GM12878 (cell line): ENCODE results near the gene DENND10. TPM values are rescaled to one million over a fixed set of nuclear protein-coding genes. Genes with fewer than 3 reads are reported as not detected.
A peak's percentile ranks its signal among the peaks of the same experiment; 100 is the strongest.

ENCODE experiments used
- ATAC-seq: fragments of 200-7000 bp; cut with Tn5 transposase; 3 replicates; pipeline ENCODE4 v1.9.1; 2020; ENCODE audit warnings: mild to moderate bottlenecking, moderate library complexity
- BruUV-seq: library from RNA; stranded (reverse); fragments of 400-500 nt; replicated peaks from 2 replicates; lab custom pipeline; 2021; lab: Mats Ljungman, UMichigan
- CTCF ChIA-PET: fragments of 300-600 bp; sonication (Branson Sonifier 250); formaldehyde crosslinking; extraction: SDS; loops from one replicate; lab custom pipeline; 2021; ENCODE audit warnings: inconsistent platforms; lab: Yijun Ruan, JAX
- POLR2A ChIA-PET: fragments of 350-600 bp; formaldehyde crosslinking; extraction: SDS; loops from one replicate; lab custom pipeline; 2021; ENCODE audit warnings: inconsistent platforms; lab: Charles Lee
- RAD21 ChIA-PET: fragments of 300-600 bp; sonication (Branson Sonifier 250); formaldehyde crosslinking; loops from one replicate; lab custom pipeline; 2023; ENCODE audit warnings: antibody characterized with exemption; ENCODE audit not compliant: unreplicated experiment; lab: Charles Lee
- SMC1A ChIA-PET: fragments of 300-600 bp; sonication (Branson Sonifier 250); formaldehyde crosslinking; loops from one replicate; lab custom pipeline; 2023; ENCODE audit not compliant: unreplicated experiment, uncharacterized antibody; lab: Charles Lee
- DNase-seq: peaks from one replicate; pipeline ENCODE4 v3.0.0-alpha.2; 2011; ENCODE audit warnings: low read depth, low spot score
- FAIRE-seq: peaks from 3 replicates; lab custom pipeline; 2011; peaks lifted over from hg19 to GRCh38; lab: Jason Lieb, UNC
- H2AFZ ChIP-seq: 2 replicates; pipeline ENCODE4 v1.6.0; 2011; ENCODE audit warnings: low read depth, low read length, control low read depth; ENCODE audit not compliant: control insufficient read depth
- H3K27ac ChIP-seq: 2 replicates; pipeline ENCODE4 v1.5.1; 2011; ENCODE audit warnings: control low read depth; ENCODE audit not compliant: control insufficient read depth, insufficient read depth
- H3K27me3 ChIP-seq, 2 experiments: replicated peaks in 1 of 2; 2 replicates each; pipeline versions ENCODE4 v1.6.0 to v1.6.1; 2011; ENCODE audit warnings: low read length in 1 of 2; ENCODE audit not compliant: control insufficient read depth in 2 of 2, insufficient read depth in 2 of 2
- H3K36me3 ChIP-seq, 2 experiments: 2 replicates each; pipeline ENCODE4 v1.5.1; 2011; ENCODE audit warnings: low read length in 1 of 2; ENCODE audit not compliant: control insufficient read depth in 2 of 2, insufficient read depth in 2 of 2
- H3K4me1 ChIP-seq: 2 replicates; pipeline ENCODE4 v1.6.1; 2011; ENCODE audit warnings: mild to moderate bottlenecking, low read length, moderate library complexity, mixed read lengths; ENCODE audit not compliant: control insufficient read depth, insufficient read depth
- H3K4me2 ChIP-seq: 2 replicates; pipeline ENCODE4 v1.6.0; 2011; ENCODE audit warnings: control low read depth; ENCODE audit not compliant: control insufficient read depth, insufficient read depth
- H3K4me3 ChIP-seq: fragments of 200-600 bp; sonication (generic); 2 replicates; pipeline ENCODE4 v1.5.1; 2016
- H3K79me2 ChIP-seq: 2 replicates; pipeline ENCODE4 v1.6.0; 2011; ENCODE audit warnings: low read length; ENCODE audit not compliant: control insufficient read depth, insufficient read depth
- H3K9ac ChIP-seq: 2 replicates; pipeline ENCODE4 v1.8.0; 2011; ENCODE audit warnings: low read length, control low read depth, mixed read lengths; ENCODE audit not compliant: control insufficient read depth, insufficient read depth
- H3K9me3 ChIP-seq: replicated peaks from 3 replicates; pipeline ENCODE4 v1.5.1; 2011; ENCODE audit warnings: mild to moderate bottlenecking, low read length; ENCODE audit not compliant: control insufficient read depth, insufficient read depth
- H4K20me1 ChIP-seq: 2 replicates; pipeline ENCODE4 v1.6.0; 2011; ENCODE audit not compliant: control insufficient read depth, insufficient read depth
- ATF7 ChIP-seq: fragments of 450-650 bp; IDR thresholded peaks from 2 replicates; pipeline ENCODE4 v1.6.1; 2016; ENCODE audit warnings: low read depth, mild to moderate bottlenecking
- BMI1 ChIP-seq: fragments of 450-650 bp; IDR thresholded peaks from 2 replicates; pipeline ENCODE4 v1.6.1; 2016; ENCODE audit warnings: mild to moderate bottlenecking, moderate library complexity, borderline replicate concordance
- CBX5 ChIP-seq: sonication (generic); IDR thresholded peaks from 2 replicates; pipeline ENCODE4 v1.6.1; 2016; ENCODE audit warnings: low read depth, moderate library complexity, mild to moderate bottlenecking, inconsistent platforms
- CHD1 ChIP-seq: IDR thresholded peaks from 2 replicates; pipeline ENCODE4 v1.6.1; 2012; ENCODE audit warnings: low read depth, low read length, improper control_type of control experiment
- FOXM1 ChIP-seq: IDR thresholded peaks from 2 replicates; pipeline ENCODE4 v1.6.1; 2012; ENCODE audit warnings: low read depth, mild to moderate bottlenecking, inconsistent platforms, low read length, moderate library complexity
- HDAC6 ChIP-seq: fragments of 200-600 bp; sonication (generic); IDR thresholded peaks from one replicate; pipeline ENCODE4 v1.8.0; 2017; ENCODE audit warnings: antibody characterized with exemption; ENCODE audit not compliant: unreplicated experiment
- JUNB ChIP-seq: IDR thresholded peaks from 2 replicates; pipeline ENCODE4 v1.6.1; 2016; ENCODE audit warnings: antibody characterized with exemption, mild to moderate bottlenecking
- MEF2A ChIP-seq: IDR thresholded peaks from 2 replicates; pipeline ENCODE4 v1.6.1; 2011; ENCODE audit warnings: low read depth, mild to moderate bottlenecking, low read length, moderate library complexity; ENCODE audit not compliant: insufficient read depth
- MTA3 ChIP-seq: IDR thresholded peaks from 2 replicates; pipeline ENCODE4 v1.6.1; 2012; ENCODE audit warnings: low read length, inconsistent platforms, borderline replicate concordance
- NR2C1 ChIP-seq: fragments of 450-650 bp; IDR thresholded peaks from 2 replicates; pipeline ENCODE4 v1.6.1; 2017; ENCODE audit warnings: antibody characterized with exemption, mild to moderate bottlenecking, moderate library complexity
- PML ChIP-seq: IDR thresholded peaks from 2 replicates; pipeline ENCODE4 v1.6.1; 2012; ENCODE audit warnings: low read length, inconsistent platforms
- POU2F2 ChIP-seq: IDR thresholded peaks from 3 replicates; pipeline ENCODE4 v1.6.1; 2011; ENCODE audit warnings: low read depth, mild to moderate bottlenecking, low read length, borderline replicate concordance
- SMAD1 ChIP-seq: fragments of 450-650 bp; IDR thresholded peaks from 2 replicates; pipeline ENCODE4 v1.6.1; 2018; ENCODE audit warnings: mild to moderate bottlenecking, low read depth; ENCODE audit not compliant: partially characterized antibody
- SRF ChIP-seq, 2 experiments: IDR thresholded peaks; 2 replicates each; pipeline ENCODE4 v1.6.1; 2011; ENCODE audit warnings: low read depth in 2 of 2, low read length in 2 of 2, mild to moderate bottlenecking in 1 of 2, moderate library complexity in 1 of 2
- ZNF24 ChIP-seq: fragments of 450-650 bp; IDR thresholded peaks from 2 replicates; pipeline ENCODE4 v1.6.1; 2017; ENCODE audit warnings: antibody characterized with exemption, mild to moderate bottlenecking
- ZSCAN29 ChIP-seq: fragments of 450-650 bp; IDR thresholded peaks from 2 replicates; pipeline ENCODE4 v1.6.1; 2017; ENCODE audit warnings: mild to moderate bottlenecking, moderate library complexity
- WGBS: methylation state at CpG from one replicate; pipeline ENCODE4 v1.1.6; 2016; ENCODE audit warnings: low lambda C conversion rate; ENCODE audit not compliant: insufficient replicate concordance, insufficient coverage; ENCODE audit errors: missing lambda C conversion rate; 5-methylcytosine and 5-hydroxymethylcytosine counted together
- in situ Hi-C: fragments of 300-500 bp; cut with MboI; formaldehyde crosslinking; loops from 9 replicates; pipeline ENCODE4 v1.14.3; 2018; ENCODE audit warnings: mixed read lengths
- intact Hi-C: fragments of 100-400 bp; cut with micrococcal nuclease; formaldehyde crosslinking; loops from one replicate; pipeline ENCODE4 v1.14.2; 2022; ENCODE audit not compliant: unreplicated experiment
- polyA plus RNA-seq, 11 experiments: library from polyadenylated mRNA; depleted of rRNA in 4 of 11; unstranded in 6 of 11; stranded (reverse) in 5 of 11; fragments of >200 nt; fragmentation: Nextera tagmentation in 4 of 11; fragmentation: Illumina TruSeq in 1 of 11; extraction: Ambion mirVana in 4 of 11; extraction: Trizol in 1 of 11; gene quantifications; 1 replicate in 1 of 11; 2 replicates in 10 of 11; pipeline versions ENCODE4 v1.2.1 to v1.2.3, GENCODE V29; 2011 to 2016; ENCODE audit warnings: inconsistent platforms in 2 of 11, missing spikeins in 2 of 11, low read depth in 1 of 11
- total RNA-seq, 4 experiments: library from RNA; depleted of rRNA in 3 of 4; stranded (reverse); fragments of >200 nt in 3 of 4; fragmentation: Illumina TruSeq in 1 of 4; extraction: Trizol in 1 of 4; gene quantifications; 2 replicates each; pipeline versions ENCODE4 v1.2.1 to v1.2.3, GENCODE V29; 2013 to 2021

DENND10 gene
- total and polyA plus RNA-seq, 10 of the 15 experiments (the other 5 are each of a cell fraction or from before 2014, with no cell fraction given), result 21.5 to 39.8 (median 26.2) TPM

- TF ChIP-seq JUNB, result 0 out of 2 replicates have a peak, but pooled peaks have one; percentile 5
- TF ChIP-seq BMI1, result no peak
- no peak for TF ChIP-seq ATF7
- no peak for TF ChIP-seq CBX5
Observed at GRCh38 chr10:119133949-119134348, 30.0 kb downstream of the DENND10 start (continued).

- no peaks in the 10 kb centered on the region for H3K9me3 ChIP-seq
- H3K4me3 ChIP-seq, result no peak overlapping the region
- H4K20me1 ChIP-seq, result no peaks in the 10 kb centered on the region
- DNase-seq (no peak), ATAC-seq (no peak), FAIRE-seq (no peak)
- H3K79me2 ChIP-seq, result no peaks in the 10 kb centered on the region
- in situ Hi-C loops (no loop called here), intact Hi-C loops (no loop called here)
- H3K36me3 ChIP-seq, result peaks cover 5 to 7% of the 10 kb centered on the region in 2 experiments; a peak in 3 of 4 replicates
- CTCF ChIA-PET, result no interaction called here
- RAD21 ChIA-PET, result no interaction called here
- no TSS peak for BruUV-seq
- SMC1A ChIA-PET, result interaction anchor here (0.9 kb wide), 1 partner anchor 15 kb away, joined by 3 read pairs; no protein-coding TSS in a partner anchor
- no peak overlapping the region for H3K9ac ChIP-seq
- H2AFZ ChIP-seq, result no peak overlapping the region
- peaks cover 14% of the 10 kb centered on the region for H3K4me1 ChIP-seq
- POLR2A ChIA-PET, result interaction anchor here (0.5 kb wide), 1 partner anchor 26 kb away, joined by 3 read pairs; no protein-coding TSS in a partner anchor
- no peak overlapping the region for H3K4me2 ChIP-seq
- no peak for TF ChIP-seq HDAC6
- no peak for TF ChIP-seq MEF2A
- no peak for TF ChIP-seq ZSCAN29
- no peak for TF ChIP-seq POU2F2
- no peak for TF ChIP-seq CHD1
- no peak for TF ChIP-seq SRF (IDR thresholded peaks at IDR 0.05; ENCODE audit: low read depth in 2 of 2, low read length in 2 of 2)
- no peak for TF ChIP-seq PML
- no peak for TF ChIP-seq NR2C1
- no peak for TF ChIP-seq SMAD1
- no peak for TF ChIP-seq MTA3
- TF ChIP-seq FOXM1, result no peak
- no peak for TF ChIP-seq ZNF24
- WGBS, result 66% methylated on average over 4 of the region's 4 CpGs
- no peaks in the 10 kb centered on the region for H3K27me3 ChIP-seq
- H3K27ac ChIP-seq, result no peak overlapping the region
Observed at GRCh38 chr10:119135513-119135881, 31.6 kb downstream of the DENND10 start.
